Fibroblast of lung (primary cell): ENCODE results near the gene AGAP1.

Experiments used
- CTCF ChIP-seq, 2 donors: IDR thresholded peaks in 1 of 2; conservative IDR thresholded peaks in 1 of 2; 1 replicate in 1 of 2; 2 replicates in 1 of 2; pipeline ENCODE4 v1.5.1; 2011 to 2012; ENCODE audit warnings: low read length in 2 of 2, control low read depth in 1 of 2, inconsistent platforms in 1 of 2, low read depth in 1 of 2, mild to moderate bottlenecking in 1 of 2
- EZH2 ChIP-seq: IDR thresholded peaks from 2 replicates; pipeline ENCODE4 v1.5.1; 2012; ENCODE audit warnings: low read length, control low read depth, mild to moderate bottlenecking; ENCODE audit errors: missing control alignments

GRCh38 chr2:235935773-235936172, 441.9 kb downstream of the AGAP1 start:
- TF ChIP-seq CTCF (conservative IDR thresholded peaks at IDR 0.05 in 1 of 2, IDR thresholded peaks at IDR 0.05 in 1 of 2; ENCODE audit: low read depth in 1 of 2, low read length in 2 of 2) = no peak
- no peak for TF ChIP-seq EZH2
